NCI-H2171 (cell line): ENCODE measurements around the gene LRRC23.
A peak's percentile ranks its signal among the peaks of the same experiment; 100 is the strongest.
"Not testable (repeated sequence)": the region's sequence is repeated elsewhere in the genome, so short reads cannot be mapped to it uniquely, and the experiment has no call there.

Experiments used
- DNase-seq: peaks from one replicate; lab custom pipeline; 2025; lab: John Stamatoyannopoulos, UW

Gene LRRC23

DNA sequence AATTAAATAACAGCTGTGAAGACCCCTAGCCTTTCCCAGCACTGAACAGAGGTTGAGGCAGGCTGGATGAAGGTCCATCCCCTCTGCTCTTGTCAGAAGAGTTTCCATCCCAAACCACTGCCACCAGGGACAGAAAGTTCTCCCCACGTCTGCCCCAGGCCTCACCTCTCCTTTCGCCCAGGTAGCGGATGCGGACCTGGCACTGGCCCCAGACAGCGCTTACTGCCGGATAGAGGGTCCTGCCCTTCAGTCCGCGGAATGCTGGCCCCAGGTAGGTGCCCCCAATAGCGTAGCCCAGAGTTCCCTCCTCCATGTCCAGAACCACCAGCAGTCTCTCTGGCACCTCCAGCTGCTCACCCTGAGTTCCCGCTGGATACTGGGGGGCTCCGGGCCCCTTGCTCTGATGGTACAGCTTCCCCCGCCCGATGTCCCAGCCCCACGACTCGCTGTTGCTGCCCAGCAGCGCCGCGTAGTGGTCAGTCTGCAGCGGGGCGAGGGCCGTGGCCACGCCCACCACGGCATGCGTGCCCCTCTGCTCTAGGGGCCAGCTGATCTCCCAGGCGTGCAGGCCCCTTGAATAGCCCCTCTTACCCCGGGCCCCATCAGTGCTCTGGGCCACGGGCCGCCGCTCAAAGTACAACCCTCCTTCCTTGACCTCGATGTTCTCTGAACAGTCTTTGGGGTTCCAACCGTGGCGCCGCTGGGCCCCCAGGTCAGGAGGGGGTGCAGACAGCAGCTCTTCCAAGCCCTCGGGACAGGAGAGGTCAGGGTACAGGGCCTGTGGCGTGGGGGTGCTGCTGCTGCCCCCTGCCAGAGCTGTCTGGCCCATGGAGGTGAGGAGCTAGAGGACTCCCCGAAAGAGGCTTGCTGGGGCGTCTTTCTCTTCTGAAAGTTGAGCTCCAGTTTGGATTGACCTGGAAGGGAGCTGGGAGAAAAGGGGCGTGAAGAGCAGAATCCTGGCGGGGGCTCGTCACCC lies 32.3 kb upstream of the LRRC23 start:
- DNase-seq: peak; percentile 100

DNA sequence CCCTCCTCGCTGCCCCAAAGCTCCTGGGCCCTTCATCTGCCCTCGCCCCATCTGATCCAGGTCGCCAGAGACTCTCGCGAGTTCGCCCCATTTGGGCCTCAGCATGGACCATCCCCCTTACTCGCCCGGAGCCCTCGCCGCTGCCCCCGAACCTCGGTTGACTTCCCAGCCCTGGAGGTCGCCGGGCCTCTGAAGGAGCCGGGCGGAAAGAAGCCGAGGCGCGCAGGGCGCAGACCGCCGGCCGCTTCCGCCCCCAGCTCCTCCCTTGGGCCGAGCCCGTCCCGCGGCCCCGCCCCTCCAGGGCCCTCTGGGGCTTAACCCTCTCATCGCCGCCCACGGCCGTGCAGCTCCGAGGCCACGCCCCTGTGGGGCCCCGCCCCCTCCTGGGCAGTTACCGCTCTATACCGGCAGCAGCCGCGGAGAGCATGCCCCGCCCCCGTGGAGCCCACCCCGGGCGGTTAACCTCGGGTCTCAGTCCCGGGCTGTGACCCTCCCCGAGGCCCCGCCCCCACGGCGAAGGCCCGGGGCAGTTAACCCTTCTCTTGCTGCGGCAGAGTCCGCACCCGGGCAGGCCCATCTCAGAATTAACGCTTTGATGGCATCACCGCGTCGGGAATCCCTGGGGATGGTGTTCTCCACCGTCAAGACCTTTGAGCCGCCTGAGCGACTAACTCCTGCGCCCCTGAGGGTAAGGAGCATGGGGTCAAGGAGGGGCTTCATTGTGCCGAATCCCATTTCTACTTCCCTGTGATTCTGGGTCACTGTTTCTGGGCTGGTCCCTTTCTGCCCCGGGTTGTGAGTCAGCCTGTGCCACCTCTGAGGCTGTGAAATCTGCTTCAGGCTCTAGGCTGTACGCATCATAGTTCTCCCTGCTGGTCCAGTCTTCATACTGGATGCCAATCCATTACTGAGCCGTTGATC lies 31.3 kb upstream of the LRRC23 start, which contains the start of gene SPSB2:
SPSB2 (minus strand) TSS at position 210 of the 921 bp plus-strand sequence. CDS start 402 bp downstream, outside the sequence.
- peak; percentile 100 for DNase-seq

DNA sequence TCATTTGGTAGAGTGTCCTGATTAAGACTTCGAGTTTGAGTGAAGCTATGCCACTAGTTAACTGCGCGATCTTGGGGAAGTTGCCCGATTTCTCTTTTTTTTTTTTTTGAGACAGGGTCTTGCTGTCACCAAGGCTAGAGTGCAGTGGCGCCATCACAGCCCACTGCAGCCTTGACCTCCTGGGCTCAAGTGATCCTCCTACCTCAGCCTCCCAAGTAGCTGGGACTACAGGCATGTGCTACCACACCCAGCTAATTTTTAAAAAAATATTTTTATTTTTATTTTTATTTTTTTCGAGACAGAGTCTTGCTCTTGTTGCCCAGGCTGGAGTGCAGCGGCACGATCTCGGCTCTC lies 30.6 kb upstream of the LRRC23 start:
- DNase-seq: not testable (repeated sequence)

DNA sequence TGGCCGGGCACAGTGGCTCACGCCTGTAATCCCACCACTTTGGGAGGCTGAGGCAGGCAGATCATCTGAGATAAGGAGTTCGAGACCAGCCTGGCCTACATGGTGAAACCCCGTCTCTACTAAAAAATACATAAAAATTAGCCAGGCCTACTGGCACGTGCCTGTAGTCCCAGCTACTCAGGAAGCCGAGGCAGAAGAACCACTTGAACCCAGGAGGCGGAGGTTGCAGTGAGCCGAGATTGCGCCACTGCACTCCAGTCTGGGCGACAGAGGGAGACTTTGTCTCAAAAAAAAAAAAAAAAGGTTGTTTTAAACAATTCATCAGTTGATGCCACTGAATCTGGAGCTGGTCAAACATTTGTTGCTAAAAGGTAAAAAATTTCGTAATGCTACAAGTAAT lies 24.8 kb upstream of the LRRC23 start:
- DNase-seq: not testable (repeated sequence)

DNA sequence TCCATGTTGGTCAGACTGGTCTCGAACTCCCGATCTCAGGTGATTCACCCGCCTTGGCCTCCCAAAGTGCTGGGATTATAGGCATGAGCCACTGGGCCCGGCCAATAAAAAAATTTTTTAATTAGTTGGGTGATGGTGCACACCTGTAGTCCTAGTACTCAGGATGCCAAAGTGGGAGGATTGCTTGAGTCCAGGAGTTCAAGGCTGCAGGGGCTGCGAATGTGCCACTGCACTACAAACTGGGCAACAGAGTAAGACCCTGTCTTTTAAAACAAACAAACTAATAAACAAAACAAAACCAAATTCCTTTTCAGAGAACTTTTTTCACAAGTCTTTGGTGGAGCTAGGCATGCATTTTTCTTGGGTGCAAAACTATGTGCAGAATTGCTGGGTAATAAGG lies 21.4 kb upstream of the LRRC23 start:
- DNase-seq: no peak

DNA sequence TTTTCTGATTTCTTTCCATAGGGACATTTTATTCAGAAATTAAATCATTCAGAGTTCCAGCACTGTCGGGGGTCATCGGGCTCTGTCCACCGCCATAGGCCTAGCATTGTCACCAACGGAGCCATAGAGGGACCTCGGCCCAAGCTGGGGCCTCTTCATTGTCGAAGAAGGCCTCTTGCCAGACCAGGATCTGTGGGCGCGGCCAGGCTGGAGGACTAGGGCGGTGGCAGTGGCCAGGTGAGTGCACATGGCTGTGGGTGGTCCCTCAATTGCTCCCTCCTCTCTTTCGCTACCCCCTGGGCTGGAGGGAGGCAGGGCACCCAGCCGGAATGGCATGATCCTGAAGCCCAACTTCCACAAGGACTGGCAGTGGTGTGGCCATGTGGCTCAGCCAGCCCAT lies 20.9 kb upstream of the LRRC23 start:
- DNase-seq: no peak

DNA sequence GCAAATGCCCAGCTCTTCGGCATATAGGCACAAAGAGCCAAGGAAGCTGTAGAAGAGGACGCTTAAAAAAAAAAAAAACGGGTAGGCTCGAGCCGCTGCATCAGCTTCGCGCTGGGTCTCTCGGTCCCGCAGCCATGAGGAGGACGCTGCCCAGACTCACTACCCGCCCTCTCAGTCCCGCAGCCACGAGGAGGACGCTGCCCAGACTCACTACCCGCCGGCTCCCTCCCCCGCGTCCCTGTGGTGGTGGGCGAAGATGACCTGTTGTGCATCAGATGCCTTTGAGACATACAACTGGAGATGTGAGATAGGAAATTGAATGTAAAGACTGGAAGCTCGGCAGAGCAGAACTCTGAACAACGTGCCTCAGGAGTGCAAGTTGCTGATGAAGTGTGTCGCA lies 20.1 kb upstream of the LRRC23 start:
- no peak for DNase-seq

DNA sequence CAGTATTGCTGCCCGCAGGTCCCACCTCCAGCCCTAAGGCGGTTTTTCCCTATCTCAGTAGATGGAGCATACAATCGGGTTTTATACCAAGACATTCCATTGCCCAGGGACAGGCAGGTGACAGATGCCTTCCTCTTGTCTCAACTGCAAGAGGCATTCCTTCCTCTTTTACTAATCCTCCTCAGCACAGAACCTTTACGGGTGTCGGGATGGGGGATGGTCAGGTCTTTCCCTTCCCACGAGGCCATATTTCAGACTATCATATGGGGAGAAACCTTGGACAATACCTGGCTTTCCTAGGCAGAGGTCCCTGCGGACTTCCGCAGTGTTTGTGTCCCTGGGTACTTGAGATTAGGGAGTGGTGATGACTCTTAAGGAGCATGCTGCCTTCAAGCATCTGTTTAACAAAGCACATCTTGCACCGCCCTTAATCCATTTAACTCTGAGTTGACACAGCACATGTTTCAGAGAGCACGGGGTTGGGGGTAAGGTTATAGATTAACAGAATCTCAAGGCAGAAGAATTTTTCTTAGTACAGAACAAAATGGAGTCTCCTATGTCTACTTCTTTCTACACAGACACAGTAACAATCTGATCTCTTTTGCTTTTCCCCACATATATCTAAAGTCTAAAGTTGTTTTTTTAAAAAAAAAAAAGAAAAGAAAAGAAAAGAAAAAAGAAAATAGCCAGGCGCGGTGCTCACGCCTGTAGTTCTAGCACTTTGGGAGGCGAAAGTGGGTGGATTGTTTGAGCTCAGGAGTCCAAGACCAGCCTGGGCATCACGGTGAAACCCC lies 18.2 kb upstream of the LRRC23 start:
- not testable (repeated sequence) for DNase-seq

DNA sequence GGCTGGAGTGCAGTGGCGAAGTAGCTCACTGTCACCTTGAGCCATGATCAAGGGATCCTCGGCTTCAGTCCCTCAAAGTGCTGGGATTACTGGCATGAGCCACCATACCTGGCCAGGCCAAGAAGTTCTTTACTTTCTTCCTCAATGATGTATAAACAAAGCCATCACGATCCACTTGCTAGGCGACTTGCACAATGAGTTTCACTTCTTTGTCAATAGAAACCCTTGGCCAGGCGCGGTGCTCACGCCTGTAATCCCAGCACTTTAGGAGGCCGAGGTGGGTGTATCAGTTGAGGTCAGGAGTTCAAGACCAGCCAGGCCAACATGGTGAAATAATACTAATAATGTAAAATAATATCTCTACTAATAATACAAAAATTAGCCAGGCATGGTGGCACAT lies 17.2 kb upstream of the LRRC23 start:
- DNase-seq: no peak

DNA sequence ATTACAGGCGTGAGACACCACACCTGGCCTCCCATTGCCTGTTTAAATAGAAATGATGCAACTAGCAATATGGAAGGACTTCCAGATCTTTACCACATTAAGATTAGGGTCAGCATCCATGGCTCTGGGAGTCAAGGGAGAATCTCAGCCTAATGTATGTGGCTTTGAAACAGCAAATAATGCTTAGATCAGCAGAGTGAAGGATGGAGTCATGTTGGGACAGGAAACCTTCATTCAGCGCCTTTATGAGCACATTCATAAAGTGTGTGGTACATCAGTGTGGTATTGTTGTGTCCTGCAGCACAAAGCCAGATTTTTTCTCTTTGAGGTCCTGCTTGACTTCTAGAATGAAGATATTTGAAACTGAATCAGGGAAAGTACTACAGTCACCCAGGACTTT lies 16.3 kb upstream of the LRRC23 start:
- DNase-seq: no peak

DNA sequence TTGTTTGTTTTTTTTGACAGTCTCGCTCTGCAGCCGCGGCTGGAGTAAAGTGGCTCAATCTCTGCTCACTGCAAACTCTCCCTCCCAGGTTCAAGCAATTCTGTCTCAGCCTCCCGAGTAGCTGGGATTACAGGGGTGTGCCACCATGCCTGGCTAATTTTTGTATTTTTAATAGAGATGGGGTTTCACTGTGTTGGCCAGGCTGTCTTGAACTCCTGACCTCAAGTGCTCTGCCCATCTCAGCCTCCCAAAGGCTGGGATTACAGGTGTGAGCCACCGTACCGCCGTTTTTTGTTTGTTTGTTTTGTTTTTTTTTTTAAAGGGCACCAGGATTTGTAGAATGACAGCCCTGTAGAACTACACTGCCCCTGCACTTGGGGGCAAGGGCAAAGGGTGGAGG lies 15.8 kb upstream of the LRRC23 start:
- not testable (repeated sequence) for DNase-seq

DNA sequence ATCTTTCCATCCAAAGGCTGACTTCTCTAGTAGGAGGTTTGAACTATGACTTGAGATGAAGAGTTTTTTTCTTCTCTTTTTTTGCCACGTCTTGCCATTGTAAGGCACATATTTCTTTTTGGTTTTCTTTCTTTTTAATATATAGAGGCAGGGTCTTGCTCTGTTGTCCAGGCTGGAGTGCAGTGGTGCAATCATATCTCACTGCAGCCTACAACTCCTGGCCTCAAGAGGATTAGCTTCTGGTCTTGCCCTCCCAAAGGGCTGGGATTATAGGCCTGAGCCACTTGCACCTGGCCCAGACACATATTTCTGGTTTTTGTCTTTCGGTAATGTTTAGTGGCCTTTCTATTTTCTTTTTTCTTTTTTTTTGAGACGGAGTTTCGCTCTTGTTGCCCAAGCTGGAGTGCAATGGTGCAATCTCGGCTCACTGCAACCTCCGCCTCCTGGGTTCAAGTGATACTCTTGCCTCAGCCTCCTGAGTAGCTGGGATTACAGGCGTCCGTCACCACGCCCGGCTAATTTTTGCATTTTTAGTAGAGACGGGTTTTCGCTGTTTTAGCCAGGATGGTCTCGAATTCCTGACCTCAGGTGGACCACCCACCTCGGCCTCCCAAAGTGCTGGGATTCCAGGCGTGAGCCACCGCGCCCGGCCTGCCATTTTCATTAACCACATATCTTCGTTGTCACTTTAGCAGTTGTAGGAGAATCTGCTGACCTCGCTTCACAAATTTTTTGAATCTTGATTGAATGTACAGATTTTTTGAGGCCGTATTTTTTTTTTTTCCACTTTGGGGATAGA lies 14.6 kb upstream of the LRRC23 start:
- DNase-seq: not testable (repeated sequence)

DNA sequence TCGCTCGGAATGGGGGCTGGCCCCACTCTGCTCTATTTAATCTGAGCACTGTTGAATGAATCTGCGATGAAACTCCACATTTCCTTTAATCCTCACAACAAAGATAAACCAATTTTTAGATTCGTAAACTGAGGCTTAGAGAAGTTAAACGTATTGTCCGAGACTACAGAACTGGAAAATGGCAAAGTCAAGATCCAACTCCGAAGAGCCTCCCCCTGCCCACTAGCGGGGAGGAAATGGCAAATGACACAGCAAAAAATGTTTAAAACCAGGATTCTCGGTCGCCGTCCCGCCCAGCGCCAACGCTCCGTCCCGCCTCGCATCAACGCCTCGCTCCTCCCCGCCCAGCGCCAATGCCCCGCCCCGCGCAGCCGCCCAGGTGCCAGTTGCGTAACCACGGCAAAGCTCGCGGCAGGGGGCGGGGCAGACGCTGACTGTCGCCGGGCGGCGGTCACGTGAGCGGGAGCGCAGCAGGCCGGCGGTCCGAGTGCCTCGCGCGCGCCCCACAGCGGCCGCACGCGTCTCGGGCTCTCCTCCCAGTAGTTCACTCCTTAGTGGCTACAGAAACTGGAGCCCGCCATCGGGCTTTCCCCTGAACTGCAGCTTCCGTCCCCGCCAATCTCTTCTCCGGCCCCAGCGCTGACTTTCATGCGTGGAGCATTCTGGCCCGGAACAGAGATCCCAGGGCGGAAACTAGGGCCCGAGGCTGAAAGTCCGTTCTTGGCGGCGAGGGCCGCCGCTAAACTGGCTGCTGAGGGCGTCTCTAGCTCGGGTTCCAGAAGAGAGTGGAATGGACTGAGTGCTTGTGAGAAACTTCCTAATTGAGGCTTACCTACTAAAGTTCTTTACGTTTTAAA lies 13.6 kb upstream of the LRRC23 start:
- peak; percentile 100 for DNase-seq

DNA sequence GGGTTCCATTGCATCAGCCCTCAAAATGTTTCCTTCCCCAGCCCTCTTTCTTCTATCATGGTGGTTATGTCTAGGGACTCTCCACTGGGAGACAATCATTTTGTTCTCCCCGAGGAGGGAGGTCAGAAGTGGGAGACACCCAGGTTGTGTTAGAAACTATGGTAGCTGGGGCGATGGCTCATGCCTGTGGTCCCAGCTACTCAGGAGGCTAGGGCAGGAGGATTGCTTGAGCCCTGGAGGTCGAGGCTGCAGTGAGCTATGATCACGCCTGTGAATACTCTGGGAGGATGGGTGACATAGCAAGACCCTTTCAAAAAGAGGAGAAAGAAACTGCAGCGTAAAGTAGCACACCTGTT lies 13.0 kb upstream of the LRRC23 start:
- peak; percentile 81 for DNase-seq

DNA sequence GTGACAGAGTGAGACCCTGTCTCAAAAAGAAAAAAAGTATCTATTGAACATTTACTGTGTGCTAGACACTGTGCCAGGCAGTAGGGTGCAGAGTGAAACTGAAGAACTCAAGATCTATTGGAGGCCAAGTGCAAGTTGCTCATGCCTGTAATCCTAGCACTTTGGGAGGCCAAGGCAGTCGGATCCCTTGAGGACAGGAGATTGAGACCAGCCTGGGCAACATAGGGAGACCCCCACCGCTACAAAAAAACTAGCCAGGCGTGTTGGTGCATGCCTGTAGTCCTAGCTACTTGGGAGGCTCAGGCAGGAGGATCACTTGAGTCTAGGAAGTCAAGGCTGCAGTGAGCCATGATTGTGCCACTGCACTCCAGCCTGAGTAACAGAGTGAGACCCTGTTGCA lies 11.9 kb upstream of the LRRC23 start:
- not testable (repeated sequence) for DNase-seq

DNA sequence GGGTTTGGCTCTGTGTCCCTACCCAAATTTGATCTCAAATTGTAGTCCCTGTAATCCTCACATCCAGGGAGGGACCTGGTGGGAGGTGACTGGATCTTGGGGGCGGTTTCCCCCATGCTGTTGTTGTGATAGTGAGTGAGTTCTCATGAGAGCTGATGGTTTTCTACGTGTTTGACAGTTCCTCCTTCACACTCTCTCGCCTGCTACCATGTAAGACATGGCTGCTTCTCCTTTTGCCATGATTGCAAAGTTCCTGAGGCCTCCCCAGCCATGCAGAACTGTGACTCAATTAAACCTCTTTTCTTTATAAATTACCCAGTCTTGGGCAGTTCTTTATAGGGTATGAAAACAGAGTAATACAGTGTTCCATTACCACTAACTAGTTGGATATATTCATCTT lies 10.3 kb upstream of the LRRC23 start:
- no peak for DNase-seq

DNA sequence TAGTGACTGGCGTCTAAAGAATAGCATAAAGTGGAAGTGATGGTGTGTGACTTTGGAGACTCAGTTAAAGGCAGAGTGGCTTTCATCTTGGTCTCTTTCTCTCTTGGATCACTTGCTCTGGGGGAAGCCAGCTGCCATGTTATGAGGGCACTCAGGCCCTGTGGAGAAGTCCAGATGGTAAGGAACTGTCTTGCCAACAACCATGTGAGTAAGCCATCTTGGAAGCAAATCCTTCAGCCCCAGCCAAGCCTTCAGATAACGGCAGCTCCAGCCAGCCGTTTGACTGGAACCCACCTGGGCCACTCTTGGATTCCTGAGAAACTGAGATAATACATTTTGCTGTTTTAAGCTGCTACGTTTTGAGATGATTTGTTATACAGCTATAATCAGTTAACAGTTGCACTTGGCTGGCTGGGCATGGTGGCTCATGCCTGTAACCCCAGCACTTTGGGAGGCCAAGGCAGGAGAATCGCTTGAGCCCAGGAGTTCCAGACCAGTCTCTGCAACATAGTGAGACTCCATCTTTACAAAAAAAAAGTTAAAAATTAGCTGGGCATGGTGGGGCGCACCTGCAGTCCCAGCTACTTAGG lies 7.7 kb upstream of the LRRC23 start:
- DNase-seq: peak; percentile 31

DNA sequence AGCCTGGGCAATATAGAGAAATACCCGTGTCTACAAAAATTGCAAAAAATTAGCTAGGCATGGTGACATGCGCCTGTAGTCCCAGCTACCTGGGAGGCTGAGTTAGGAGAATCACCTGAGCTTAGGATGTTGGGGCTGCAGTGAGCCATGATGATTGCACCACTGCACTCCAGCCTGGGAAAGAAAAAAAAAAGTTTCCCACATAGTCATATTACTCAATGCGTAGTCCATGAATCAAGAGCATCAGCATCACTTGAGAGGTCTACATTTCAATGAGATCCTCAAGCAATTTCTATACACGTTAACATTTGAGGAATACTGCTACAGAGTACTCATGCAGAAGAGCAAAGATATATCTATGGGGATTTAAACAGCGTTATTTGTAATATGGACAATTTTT lies 5.2 kb upstream of the LRRC23 start:
- DNase-seq: no peak

DNA sequence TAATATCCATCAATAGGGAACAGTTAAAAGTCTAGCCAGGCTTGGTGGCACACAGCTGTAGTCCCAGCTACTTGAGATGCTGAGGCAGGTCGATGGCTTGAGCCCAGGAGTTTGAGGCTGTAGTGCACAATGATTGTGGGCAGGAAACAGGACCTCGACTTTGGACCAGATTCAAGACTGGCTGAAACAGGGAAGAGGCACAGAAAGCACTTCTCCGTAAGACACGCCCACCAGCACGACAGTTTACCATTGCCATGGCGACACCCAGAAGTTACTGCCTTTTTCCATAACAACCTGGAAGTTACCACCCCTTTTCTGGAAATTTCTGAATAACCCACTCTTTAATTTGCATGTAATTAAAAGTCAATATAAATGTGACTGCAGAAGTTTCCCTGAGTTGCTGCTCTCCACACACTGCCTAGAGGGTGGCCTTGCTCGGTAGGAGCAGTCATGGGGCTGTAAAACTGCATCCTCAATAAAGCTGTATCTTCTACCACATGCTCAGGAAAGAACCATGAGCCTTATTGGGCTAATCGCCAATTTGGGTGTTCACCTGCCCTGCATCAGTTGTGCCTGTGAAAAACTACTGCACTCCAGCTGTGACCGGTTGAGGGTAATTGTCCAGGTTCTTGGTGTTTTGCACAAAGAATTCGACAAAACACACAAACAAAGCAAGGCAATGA lies 4.6 kb upstream of the LRRC23 start:
- DNase-seq: peak; percentile 56
